ENCODE data around the gene PPRC1. TPM values are rescaled to one million over a fixed set of nuclear protein-coding genes. Genes with fewer than 3 reads are reported as not detected.
A peak's percentile ranks its signal among the peaks of the same experiment; 100 is the strongest.

Gene PPRC1
- total and polyA plus RNA-seq, 2 donors (not counting 1 experiment from before 2014, with no cell fraction given), result 23.3 to 36.3 TPM

GRCh38 chr10:102117391-102118159 lies 15.3 kb upstream of the PPRC1 start:
- Histone ChIP-seq H3K9me3 (ENCODE audit: control extremely low read depth in 1 of 3, control insufficient read depth in 2 of 3, insufficient read depth in 1 of 3, low read length in 2 of 3) (no peaks in the 10 kb centered on the region), H3K4me1 (ENCODE audit: control insufficient read depth in 2 of 2, insufficient read depth in 2 of 2, low read length in 2 of 2) (peaks cover 66 to 78% of the 10 kb centered on the region in 2 donors), H3K27ac (ENCODE audit: low read length in 2 of 2) (peak overlapping the region; percentile 87 to 94), H2AFZ (ENCODE audit: insufficient read depth, low read depth, low read length, poor library complexity, severe bottlenecking) (peak overlapping the region; percentile 1), H3K27me3 (replicated peaks in 1 of 4; ENCODE audit: control extremely low read depth in 1 of 4, control insufficient read depth in 3 of 4, insufficient read depth in 4 of 4, low read length in 3 of 4) (no peaks in the 10 kb centered on the region), H3K4me2 (replicated peaks; ENCODE audit: low read depth, low read length, poor library complexity, severe bottlenecking) (peak overlapping the region; percentile 93), H3K9ac (ENCODE audit: low read length) (peak overlapping the region; percentile 94), H3K79me2 (ENCODE audit: control insufficient read depth, insufficient read depth, low read length) (peaks cover 84% of the 10 kb centered on the region), H4K20me1 (ENCODE audit: control insufficient read depth, insufficient read depth, low read length, poor library complexity, severe bottlenecking) (peaks cover 36% of the 10 kb centered on the region), H3K4me3 (ENCODE audit: control extremely low read depth in 1 of 5, extremely low read depth in 1 of 5, insufficient read depth in 1 of 5, low read depth in 2 of 5, low read length in 4 of 5) (peak overlapping the region in 3 of 5 experiments; percentile 12 to 91 (median 21)), H3K36me3 (replicated peaks in 1 of 2; ENCODE audit: control extremely low read depth in 1 of 2, control insufficient read depth in 1 of 2, extremely low read depth in 1 of 2, insufficient read depth in 2 of 2, low read length in 1 of 2) (no peaks in the 10 kb centered on the region)
- no peak for TF ChIP-seq EZH2 (IDR thresholded peaks at IDR 0.05; ENCODE audit: borderline replicate concordance, insufficient read depth, low read depth, low read length, poor library complexity, severe bottlenecking)
- intact Hi-C loops (cut with micrococcal nuclease), result loop anchor here (2.0 to 5.0 kb wide), 2 partner anchors 275 to 527 kb away; partner anchors contain the start of genes KCNIP2 and TRIM8
- Mint-ChIP-seq H3K27me3 (no peaks in the 10 kb centered on the region), H3K4me1 (peaks cover 73% of the 10 kb centered on the region), H3K27ac (peak overlapping the region; percentile 91), H3K4me3 (peak overlapping the region; percentile 93), H3K9me3 (ENCODE audit: insufficient read depth) (no peaks in the 10 kb centered on the region)
- WGBS (ENCODE audit: insufficient coverage), result 11% methylated on average over 12 of the region's 12 CpGs
- DNase-seq (peak; percentile 71), ATAC-seq (ENCODE audit: low read depth) (no peak)
- POLR2A ChIA-PET, result interaction anchor here (0.5 to 0.6 kb wide), 2 partner anchors 278 to 693 kb away, joined by 4 to 6 read pairs; no protein-coding TSS in a partner anchor
- CTCF ChIA-PET, result interaction anchor here (1.1 to 1.7 kb wide), 7 partner anchors 14 to 278 kb away, joined by 3 to 14 read pairs (median 5); partner anchors contain the start of genes ARMH3 and PPRC1

- Histone ChIP-seq H3K27me3 (replicated peaks in 1 of 4; ENCODE audit: control extremely low read depth in 1 of 4, control insufficient read depth in 3 of 4, insufficient read depth in 4 of 4, low read length in 3 of 4) (no peaks in the 10 kb centered on the region), H2AFZ (ENCODE audit: insufficient read depth, low read depth, low read length, poor library complexity, severe bottlenecking) (no peak overlapping the region), H3K4me1 (ENCODE audit: control insufficient read depth in 2 of 2, insufficient read depth in 2 of 2, low read length in 2 of 2) (peaks cover 53 to 65% of the 10 kb centered on the region in 2 donors), H3K36me3 (replicated peaks in 1 of 2; ENCODE audit: control extremely low read depth in 1 of 2, control insufficient read depth in 1 of 2, extremely low read depth in 1 of 2, insufficient read depth in 2 of 2, low read length in 1 of 2) (no peaks in the 10 kb centered on the region), H3K4me2 (replicated peaks; ENCODE audit: low read depth, low read length, poor library complexity, severe bottlenecking) (peak overlapping the region; percentile 93), H3K27ac (ENCODE audit: low read length in 2 of 2) (peak overlapping the region; percentile 87 to 94), H3K79me2 (ENCODE audit: control insufficient read depth, insufficient read depth, low read length) (peaks cover 71% of the 10 kb centered on the region), H3K9me3 (ENCODE audit: control extremely low read depth in 1 of 3, control insufficient read depth in 2 of 3, insufficient read depth in 1 of 3, low read length in 2 of 3) (no peaks in the 10 kb centered on the region), H4K20me1 (ENCODE audit: control insufficient read depth, insufficient read depth, low read length, poor library complexity, severe bottlenecking) (peaks cover 23% of the 10 kb centered on the region), H3K4me3 (ENCODE audit: control extremely low read depth in 1 of 5, extremely low read depth in 1 of 5, insufficient read depth in 1 of 5, low read depth in 2 of 5, low read length in 4 of 5) (peak overlapping the region; percentile 47 to 95 (median 90)), H3K9ac (ENCODE audit: low read length) (peak overlapping the region; percentile 94)
- Mint-ChIP-seq H3K4me3 (peak overlapping the region; percentile 93), H3K4me1 (peaks cover 63% of the 10 kb centered on the region), H3K27me3 (no peaks in the 10 kb centered on the region), H3K27ac (peak overlapping the region; percentile 91), H3K9me3 (ENCODE audit: insufficient read depth) (no peaks in the 10 kb centered on the region)
- ChIA-PET POLR2A (interaction anchor here (0.6 to 1.2 kb wide), 10 partner anchors 15 to 827 kb away, joined by 3 to 15 read pairs (median 4); partner anchors contain the start of gene NOLC1), CTCF (interaction anchor here (0.5 to 1.7 kb wide), 12 partner anchors 13 to 337 kb away, joined by 3 to 14 read pairs (median 4); partner anchors contain the start of genes ARMH3, HPS6 and PPRC1)
- peak; percentile 82 for DNase-seq
- TF ChIP-seq CTCF (IDR thresholded peaks at IDR 0.05) (no peak), EZH2 (IDR thresholded peaks at IDR 0.05; ENCODE audit: borderline replicate concordance, insufficient read depth, low read depth, low read length, poor library complexity, severe bottlenecking) (no peak)
- intact Hi-C loops (cut with micrococcal nuclease), result loop anchor here (2.0 to 5.0 kb wide), 2 partner anchors 277 to 526 kb away; partner anchors contain the start of genes KCNIP2 and TRIM8
- ATAC-seq (ENCODE audit: low read depth), result peak; percentile 12
- WGBS (ENCODE audit: insufficient coverage), result 4% methylated on average over 4 of the region's 6 CpGs
Measured at GRCh38 chr10:102118867-102119266, 14.0 kb upstream of the PPRC1 start.
